ENCODE data around the gene SLC46A2.
A peak's percentile ranks its signal among the peaks of the same experiment; 100 is the strongest.

The SLC46A2 gene

DNA sequence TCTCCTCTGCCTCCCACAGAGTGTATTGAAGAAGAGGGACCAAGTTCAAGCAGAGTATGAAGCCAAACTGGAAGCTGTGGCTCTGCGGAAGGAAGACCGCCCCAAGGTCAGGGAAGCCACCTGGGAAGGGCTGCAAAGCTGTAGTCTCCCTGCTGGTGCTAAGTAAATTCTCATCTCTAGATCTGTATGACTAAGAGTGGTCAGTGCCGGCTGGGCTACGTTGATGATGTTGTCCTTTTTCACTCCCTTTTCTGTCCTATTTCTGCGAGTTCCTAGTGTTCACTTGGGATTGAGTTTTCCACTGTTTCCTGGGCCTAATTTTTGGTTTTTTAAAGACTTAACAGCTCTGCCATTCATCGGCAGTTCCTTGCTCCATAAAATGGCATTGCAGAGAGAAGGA is 39.8 kb downstream of the SLC46A2 start:
- TF ChIP-seq, protein P1, sequence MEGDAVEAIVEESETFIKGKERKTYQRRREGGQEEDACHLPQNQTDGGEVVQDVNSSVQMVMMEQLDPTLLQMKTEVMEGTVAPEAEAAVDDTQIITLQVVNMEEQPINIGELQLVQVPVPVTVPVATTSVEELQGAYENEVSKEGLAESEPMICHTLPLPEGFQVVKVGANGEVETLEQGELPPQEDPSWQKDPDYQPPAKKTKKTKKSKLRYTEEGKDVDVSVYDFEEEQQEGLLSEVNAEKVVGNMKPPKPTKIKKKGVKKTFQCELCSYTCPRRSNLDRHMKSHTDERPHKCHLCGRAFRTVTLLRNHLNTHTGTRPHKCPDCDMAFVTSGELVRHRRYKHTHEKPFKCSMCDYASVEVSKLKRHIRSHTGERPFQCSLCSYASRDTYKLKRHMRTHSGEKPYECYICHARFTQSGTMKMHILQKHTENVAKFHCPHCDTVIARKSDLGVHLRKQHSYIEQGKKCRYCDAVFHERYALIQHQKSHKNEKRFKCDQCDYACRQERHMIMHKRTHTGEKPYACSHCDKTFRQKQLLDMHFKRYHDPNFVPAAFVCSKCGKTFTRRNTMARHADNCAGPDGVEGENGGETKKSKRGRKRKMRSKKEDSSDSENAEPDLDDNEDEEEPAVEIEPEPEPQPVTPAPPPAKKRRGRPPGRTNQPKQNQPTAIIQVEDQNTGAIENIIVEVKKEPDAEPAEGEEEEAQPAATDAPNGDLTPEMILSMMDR (IDR thresholded peaks at IDR 0.05; ENCODE audit: control insufficient read depth, insufficient read depth, low read depth, low read length, missing control alignments): no peak
- no peak for DNase-seq (ENCODE audit: low read depth)
- no peak overlapping the region for H3K4me3 ChIP-seq (ENCODE audit: control insufficient read depth, low read depth, low read length)

DNA sequence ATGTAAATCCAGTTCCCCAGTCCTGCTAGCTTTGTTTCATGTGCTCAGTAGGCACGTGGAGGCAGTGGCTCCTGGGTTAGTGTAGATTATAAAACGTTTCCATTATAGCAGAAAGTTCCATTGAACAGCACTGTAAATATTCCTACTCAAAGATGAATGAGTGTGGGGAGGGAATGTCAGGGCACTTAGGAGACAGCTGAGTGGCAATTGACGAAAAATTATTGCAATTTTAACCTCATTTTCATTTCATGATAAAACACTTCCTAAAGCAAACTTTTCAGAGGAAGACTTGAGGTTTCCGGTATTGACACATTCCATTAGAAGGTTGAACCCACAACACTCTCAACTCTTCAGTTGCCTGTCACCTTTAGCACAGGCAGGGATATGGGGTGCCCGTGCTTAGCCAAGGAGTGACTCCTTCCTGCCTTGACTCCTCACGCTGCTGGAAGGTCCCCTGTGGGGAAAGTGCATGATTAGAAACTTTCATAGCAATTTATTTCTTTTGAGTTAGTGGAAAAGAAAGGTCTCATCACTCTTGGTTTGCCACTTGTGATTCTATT is 41.2 kb downstream of the SLC46A2 start:
- TF ChIP-seq, protein P1 (IDR thresholded peaks at IDR 0.05; ENCODE audit: control insufficient read depth, insufficient read depth, low read depth, low read length, missing control alignments): no peak
- DNase-seq (ENCODE audit: low read depth): no peak

DNA sequence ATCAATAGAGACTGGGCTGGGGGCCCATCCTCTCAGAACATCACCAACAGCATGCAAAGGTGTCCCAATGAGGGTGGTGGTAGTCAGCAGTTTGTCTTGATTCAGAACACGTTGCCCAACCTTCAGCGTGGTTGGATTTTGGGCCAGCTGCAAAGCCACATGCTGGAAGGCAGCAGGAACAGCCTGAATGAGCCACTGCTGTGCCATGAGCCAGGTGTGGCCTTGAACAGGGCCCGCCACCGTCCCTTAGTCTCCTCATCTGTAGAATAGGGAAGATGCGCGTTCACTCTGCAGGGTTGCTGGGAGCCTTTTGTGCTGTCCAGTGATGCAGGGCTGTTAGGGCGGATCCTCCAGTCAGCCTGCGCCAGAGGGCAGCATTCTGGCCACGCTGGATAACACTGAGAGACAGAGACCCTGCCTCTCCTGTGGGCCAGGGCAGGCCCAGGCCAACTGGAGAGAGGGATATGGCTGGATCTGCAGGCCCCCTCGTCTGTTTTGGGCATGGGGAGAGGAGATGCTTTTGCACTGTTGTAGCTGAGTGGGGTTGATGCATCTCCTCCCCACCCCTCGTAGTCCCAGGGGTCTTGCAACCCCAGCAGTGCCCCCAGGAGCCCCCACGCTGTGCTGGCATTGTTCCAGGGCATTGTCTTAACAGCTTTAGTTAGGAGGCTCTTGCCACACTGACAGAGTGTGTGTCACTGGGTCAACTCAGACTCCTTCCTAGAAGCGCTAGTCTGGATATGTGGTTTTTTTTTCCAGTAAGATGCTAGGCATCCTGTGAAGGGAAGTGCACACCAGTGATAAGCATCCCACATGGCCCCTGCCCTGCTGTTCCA is 42.1 kb downstream of the SLC46A2 start:
- no peak for DNase-seq (ENCODE audit: low read depth)
- H3K4me3 ChIP-seq (ENCODE audit: control insufficient read depth, low read depth, low read length): no peak overlapping the region
- TF ChIP-seq, protein P1 (IDR thresholded peaks at IDR 0.05; ENCODE audit: control insufficient read depth, insufficient read depth, low read depth, low read length, missing control alignments): no peak

More for the DNA sequence above, 41.2 kb downstream of the SLC46A2 start:
- no peak overlapping the region for H3K4me3 ChIP-seq (ENCODE audit: control insufficient read depth, low read depth, low read length)

DNA sequence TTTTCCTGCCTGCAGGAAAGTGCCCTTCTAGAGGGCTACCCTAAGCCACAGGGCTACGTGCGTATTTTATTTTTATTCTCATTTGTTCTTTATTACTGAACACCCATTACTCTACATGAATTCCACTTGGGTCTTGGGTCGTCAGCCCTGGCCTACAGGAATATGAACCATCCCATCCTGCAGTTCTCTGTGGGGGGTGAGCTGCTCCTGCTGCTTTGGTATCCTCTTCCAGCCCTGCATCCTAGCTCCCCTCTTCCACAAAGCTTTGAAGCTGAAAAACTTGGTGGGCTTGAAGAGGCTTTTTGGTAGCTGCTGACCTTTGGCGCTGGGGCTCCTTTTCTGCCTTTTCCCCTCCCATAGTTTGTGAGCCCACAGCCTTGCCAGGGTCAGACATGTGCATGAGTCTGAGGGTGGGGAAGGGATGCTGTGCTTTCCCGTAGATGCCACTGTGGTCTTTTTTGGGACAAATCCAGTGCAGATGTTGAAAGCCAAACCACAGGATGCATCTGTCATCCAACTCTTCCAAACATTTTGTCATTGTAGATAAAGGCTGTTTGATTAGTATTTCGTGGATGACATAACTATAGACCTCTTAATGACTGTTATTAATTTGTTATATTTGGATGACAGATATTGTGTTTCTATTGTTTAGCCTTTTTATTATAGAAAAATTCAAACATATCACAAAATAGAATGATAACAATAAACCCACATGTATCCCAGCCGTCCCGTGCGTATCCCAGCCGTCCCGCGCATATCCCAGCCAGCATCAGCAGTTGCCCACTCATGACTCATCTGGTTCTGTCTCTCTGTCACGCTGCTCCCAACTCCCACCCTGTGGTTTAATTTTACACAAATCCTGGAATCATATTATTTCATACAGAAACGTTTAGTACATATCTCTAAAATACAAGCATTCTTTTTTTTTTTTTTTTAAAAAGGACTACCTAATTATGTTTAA is 43.9 kb downstream of the SLC46A2 start:
- H3K4me3 ChIP-seq (ENCODE audit: control insufficient read depth, low read depth, low read length): no peak overlapping the region
- no peak for DNase-seq (ENCODE audit: low read depth)

DNA sequence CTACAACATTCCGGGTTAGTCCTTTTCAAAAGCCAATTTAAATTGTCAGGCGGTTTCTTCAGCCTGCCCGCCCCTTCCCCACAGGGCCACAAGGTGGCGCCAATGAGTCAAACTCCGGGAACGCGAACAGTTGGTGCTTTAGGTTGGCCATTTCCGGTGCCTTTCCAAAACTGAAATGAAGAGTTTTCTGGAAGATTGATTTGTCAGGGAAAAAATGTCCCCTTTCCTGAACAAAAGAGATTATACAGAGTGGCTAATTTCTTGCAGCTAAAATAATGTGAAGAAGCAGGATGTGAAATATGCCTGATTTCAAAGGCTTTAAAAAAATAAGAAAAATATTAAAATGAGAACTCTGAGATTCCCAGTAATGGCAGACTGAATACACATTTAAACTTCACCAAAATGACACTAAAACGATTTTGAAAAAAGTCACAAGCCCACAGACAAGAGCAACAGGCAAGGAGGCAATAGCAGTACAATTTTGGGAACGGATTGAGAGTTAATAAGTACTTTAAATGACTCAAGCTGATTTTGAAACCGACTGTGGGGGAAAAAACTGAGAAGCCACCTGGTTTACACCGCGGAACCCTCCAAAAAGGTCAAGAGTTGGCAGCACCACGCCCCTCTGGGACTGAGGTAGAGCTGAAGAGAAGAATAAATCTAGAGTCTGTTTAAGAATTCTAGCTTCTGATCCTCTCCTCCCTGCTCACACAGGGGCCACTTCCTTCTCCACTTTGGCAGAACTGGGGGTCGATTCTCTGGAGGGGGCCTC is 45.7 kb downstream of the SLC46A2 start:
- H3K4me3 ChIP-seq (ENCODE audit: control insufficient read depth, low read depth, low read length): no peak overlapping the region
- TF ChIP-seq, protein P1 (IDR thresholded peaks at IDR 0.05; ENCODE audit: control insufficient read depth, insufficient read depth, low read depth, low read length, missing control alignments): peak; percentile 94
- DNase-seq (ENCODE audit: low read depth): no peak

More for the DNA sequence above, 43.9 kb downstream of the SLC46A2 start:
- TF ChIP-seq, protein P1 (IDR thresholded peaks at IDR 0.05; ENCODE audit: control insufficient read depth, insufficient read depth, low read depth, low read length, missing control alignments): no peak

DNA sequence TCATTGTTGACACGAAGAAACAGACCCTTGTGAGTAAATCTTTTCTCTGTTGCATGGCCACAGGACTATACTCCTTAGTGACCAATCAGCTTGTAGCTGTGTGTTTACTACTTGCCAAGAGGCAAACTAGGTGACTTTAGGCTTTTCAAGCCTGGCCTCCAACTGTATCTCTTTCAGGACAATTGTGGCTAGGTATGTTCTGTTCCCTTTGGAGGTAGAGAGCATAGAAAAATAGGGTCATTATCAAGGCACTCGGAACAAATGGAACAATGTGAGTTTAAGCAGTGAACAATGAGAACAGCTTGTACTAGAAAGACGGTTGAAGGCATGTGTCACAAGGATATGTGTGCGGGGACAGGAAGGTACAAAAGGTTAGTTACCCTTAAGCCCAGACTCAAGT is 48.1 kb downstream of the SLC46A2 start:
- no peak for DNase-seq (ENCODE audit: low read depth)
- TF ChIP-seq, protein P1 (IDR thresholded peaks at IDR 0.05; ENCODE audit: control insufficient read depth, insufficient read depth, low read depth, low read length, missing control alignments): no peak
- no peak overlapping the region for H3K4me3 ChIP-seq (ENCODE audit: control insufficient read depth, low read depth, low read length)
